ENCODE results near the gene HCRTR1. TPM values are rescaled to one million over a fixed set of nuclear protein-coding genes. Genes with fewer than 3 reads are reported as not detected.

The HCRTR1 gene
- total RNA-seq, 2 donors from 2014 or later: not detected

DNA sequence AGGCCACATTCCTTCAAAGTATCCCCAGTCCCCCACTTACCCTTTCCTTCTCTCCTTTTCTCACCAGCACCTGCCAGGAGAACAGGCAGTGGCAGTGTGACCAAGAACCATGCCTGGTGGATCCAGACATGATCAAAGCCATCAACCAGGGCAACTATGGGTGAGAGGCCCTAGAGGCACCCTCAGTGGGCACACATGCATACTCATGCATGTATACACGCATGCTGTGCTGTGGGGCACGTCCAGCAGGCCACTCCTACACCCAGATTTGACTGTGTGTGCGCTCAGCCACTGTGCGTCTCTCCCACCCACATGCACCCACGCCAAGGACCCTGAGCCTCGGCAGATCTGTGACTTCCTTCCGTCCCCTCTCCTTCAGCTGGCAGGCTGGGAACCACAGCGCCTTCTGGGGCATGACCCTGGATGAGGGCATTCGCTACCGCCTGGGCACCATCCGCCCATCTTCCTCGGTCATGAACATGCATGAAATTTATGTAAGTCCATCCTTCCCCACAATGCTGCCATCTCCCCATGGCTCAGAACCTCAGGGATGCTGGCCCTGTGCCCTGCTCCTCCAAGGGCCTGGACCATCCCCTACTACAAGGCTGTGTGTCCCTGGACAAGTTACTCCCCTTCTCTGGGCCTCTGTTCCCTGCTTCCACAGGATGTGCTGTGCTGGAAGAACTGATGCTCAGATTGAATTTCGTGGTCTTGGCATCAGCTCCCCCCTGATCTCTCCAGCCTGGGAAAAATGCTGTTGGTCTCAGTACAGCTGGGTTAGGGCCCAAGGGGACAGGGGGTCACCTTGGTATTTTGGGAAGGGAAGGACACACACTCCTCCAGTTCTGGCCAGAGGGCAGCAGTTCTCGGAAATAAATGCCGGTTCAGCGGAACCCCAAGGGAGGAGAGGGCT, 34.2 kb upstream of the HCRTR1 start:
- H3K4me3 ChIP-seq: no peak overlapping the region
- no peaks in the 10 kb centered on the region for H3K9me3 ChIP-seq
- no peaks in the 10 kb centered on the region for H3K4me1 ChIP-seq (replicated peaks)
- H3K27ac ChIP-seq: peak overlapping the region; percentile 66 to 68
- no peak for TF ChIP-seq POLR2AphosphoS5 (IDR thresholded peaks at IDR 0.05)
- TF ChIP-seq POLR2A (IDR thresholded peaks at IDR 0.05): no peak
- TF ChIP-seq, protein P1, sequence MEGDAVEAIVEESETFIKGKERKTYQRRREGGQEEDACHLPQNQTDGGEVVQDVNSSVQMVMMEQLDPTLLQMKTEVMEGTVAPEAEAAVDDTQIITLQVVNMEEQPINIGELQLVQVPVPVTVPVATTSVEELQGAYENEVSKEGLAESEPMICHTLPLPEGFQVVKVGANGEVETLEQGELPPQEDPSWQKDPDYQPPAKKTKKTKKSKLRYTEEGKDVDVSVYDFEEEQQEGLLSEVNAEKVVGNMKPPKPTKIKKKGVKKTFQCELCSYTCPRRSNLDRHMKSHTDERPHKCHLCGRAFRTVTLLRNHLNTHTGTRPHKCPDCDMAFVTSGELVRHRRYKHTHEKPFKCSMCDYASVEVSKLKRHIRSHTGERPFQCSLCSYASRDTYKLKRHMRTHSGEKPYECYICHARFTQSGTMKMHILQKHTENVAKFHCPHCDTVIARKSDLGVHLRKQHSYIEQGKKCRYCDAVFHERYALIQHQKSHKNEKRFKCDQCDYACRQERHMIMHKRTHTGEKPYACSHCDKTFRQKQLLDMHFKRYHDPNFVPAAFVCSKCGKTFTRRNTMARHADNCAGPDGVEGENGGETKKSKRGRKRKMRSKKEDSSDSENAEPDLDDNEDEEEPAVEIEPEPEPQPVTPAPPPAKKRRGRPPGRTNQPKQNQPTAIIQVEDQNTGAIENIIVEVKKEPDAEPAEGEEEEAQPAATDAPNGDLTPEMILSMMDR (IDR thresholded peaks at IDR 0.05): no peak
- WGBS: 74% methylated on average over 16 of the region's 16 CpGs
- no peaks in the 10 kb centered on the region for H3K27me3 ChIP-seq (replicated peaks; ENCODE audit: insufficient read depth)
- intact Hi-C loops (cut with DNase I): no loop called here
- no peak for DNase-seq (ENCODE audit: low spot score)
- no peaks in the 10 kb centered on the region for H3K36me3 ChIP-seq

DNA sequence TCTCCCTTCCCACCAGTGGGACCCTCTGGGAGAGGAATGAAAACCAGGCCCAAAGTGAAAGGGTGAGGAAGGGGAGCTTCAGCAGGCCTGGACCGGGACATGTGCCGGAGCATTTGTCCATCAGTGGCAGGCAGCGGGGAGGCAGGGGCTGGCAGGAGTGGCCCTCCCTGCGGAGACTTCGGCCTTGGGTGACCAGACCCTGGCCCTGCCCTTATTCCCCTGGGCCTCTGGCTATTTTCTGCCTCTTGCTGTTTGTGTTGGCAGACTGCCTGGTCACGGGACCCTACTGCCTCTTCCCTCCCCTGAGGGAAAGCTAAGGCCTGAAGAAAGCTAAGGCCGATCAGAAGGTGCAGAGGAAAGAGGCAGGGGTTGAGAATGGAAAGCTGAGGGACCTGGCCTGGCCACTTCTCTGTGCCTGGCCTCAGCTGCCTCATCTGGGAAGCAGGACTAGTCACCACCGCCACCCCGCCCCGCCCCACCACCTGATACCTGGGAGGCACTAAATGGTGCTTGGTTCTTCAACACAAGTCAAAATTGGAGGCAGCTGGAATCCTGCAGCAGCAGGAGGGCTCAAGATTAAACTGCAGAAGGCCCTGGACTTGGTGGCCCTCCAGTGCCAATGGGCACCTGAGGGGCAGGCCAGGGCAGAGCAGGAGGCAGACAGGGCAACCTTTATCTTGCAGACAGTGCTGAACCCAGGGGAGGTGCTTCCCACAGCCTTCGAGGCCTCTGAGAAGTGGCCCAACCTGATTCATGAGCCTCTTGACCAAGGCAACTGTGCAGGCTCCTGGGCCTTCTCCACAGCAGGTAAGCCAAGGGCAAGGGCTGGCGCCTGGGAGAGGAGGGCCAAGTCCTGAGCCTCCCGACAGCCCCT, 33.3 kb upstream of the HCRTR1 start:
- no peaks in the 10 kb centered on the region for H3K36me3 ChIP-seq
- intact Hi-C loops (cut with DNase I): no loop called here
- peak; percentile 48 for DNase-seq (ENCODE audit: low spot score)
- H3K27me3 ChIP-seq (replicated peaks; ENCODE audit: insufficient read depth): no peaks in the 10 kb centered on the region
- H3K27ac ChIP-seq: peak overlapping the region; percentile 66 to 68
- H3K9me3 ChIP-seq: no peaks in the 10 kb centered on the region
- TF ChIP-seq POLR2AphosphoS5 (IDR thresholded peaks at IDR 0.05): peak; percentile 55
- TF ChIP-seq POLR2A (IDR thresholded peaks at IDR 0.05): no peak
- no peak overlapping the region for H3K4me3 ChIP-seq
- no peaks in the 10 kb centered on the region for H3K4me1 ChIP-seq (replicated peaks)
- WGBS: 62% methylated on average over 13 of the region's 13 CpGs

DNA sequence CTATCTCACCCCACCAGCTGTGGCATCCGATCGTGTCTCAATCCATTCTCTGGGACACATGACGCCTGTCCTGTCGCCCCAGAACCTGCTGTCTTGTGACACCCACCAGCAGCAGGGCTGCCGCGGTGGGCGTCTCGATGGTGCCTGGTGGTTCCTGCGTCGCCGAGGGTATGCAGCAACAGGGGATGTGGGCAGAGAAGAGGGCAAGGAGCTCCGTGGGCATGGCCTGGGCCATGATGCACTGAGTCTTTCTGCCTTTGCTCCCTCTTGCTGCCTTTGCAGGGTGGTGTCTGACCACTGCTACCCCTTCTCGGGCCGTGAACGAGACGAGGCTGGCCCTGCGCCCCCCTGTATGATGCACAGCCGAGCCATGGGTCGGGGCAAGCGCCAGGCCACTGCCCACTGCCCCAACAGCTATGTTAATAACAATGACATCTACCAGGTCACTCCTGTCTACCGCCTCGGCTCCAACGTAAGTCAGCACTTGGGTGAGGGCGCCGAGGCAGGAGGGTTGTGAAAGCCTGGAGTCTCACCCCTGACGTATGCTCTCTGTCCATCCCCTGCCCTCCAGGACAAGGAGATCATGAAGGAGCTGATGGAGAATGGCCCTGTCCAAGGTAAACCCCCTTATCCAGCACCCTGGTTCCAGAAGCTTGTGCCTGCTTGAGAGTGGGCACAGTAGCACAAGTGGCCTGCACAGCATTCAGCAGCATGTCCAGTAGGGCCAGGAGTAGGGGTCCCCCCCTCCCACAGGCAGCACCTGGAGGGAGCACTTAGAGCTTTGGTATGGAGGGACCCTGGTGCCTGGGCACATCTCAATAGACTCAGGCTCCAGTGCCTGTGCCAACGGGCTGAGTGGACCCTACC, 32.4 kb upstream of the HCRTR1 start:
- no peaks in the 10 kb centered on the region for H3K27me3 ChIP-seq (replicated peaks; ENCODE audit: insufficient read depth)
- TF ChIP-seq POLR2AphosphoS5 (IDR thresholded peaks at IDR 0.05): no peak
- no peak for TF ChIP-seq POLR2A (IDR thresholded peaks at IDR 0.05)
- TF ChIP-seq, protein P1 (IDR thresholded peaks at IDR 0.05): no peak
- H3K9me3 ChIP-seq: no peaks in the 10 kb centered on the region
- intact Hi-C loops (cut with DNase I): no loop called here
- no peaks in the 10 kb centered on the region for H3K36me3 ChIP-seq
- no peaks in the 10 kb centered on the region for H3K4me1 ChIP-seq (replicated peaks)
- peak overlapping the region; percentile 66 to 68 for H3K27ac ChIP-seq
- DNase-seq (ENCODE audit: low spot score): no peak
- H3K4me3 ChIP-seq: no peak overlapping the region
- 90% methylated on average over 27 of the region's 27 CpGs for WGBS

DNA sequence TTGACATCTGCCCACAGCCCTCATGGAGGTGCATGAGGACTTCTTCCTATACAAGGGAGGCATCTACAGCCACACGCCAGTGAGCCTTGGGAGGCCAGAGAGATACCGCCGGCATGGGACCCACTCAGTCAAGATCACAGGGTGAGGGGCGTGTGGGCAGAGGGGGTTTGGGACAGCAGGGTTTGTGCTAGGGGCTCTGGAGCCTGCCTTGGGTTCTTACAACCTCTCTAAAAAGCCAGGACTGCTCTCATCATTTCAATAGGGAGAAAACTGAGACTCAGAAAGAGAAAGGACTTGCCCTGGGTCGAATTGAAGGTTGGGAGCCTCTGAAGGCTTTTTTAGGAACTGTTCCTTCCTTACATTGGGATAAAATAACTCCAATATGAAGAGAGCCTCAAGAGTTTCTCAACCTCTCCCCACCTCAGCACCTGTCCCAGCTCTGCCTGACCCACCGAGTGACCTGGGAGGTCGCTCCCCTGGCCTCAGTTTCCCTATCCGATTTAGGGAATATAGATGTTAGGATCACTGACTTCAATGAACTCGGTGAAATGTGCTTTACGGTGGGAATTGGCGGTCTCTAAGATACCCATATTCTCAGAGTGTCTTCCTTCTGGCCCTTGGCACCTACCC, 31.6 kb upstream of the HCRTR1 start:
- TF ChIP-seq, protein P1 (IDR thresholded peaks at IDR 0.05): no peak
- TF ChIP-seq POLR2AphosphoS5 (IDR thresholded peaks at IDR 0.05) (no peak), POLR2A (IDR thresholded peaks at IDR 0.05) (no peak)
- Histone ChIP-seq H3K36me3 (no peaks in the 10 kb centered on the region), H3K4me3 (no peak overlapping the region), H3K27me3 (replicated peaks; ENCODE audit: insufficient read depth) (no peaks in the 10 kb centered on the region), H3K27ac (no peak overlapping the region), H3K9me3 (no peaks in the 10 kb centered on the region), H3K4me1 (replicated peaks) (no peaks in the 10 kb centered on the region)
- 82% methylated on average over 9 of the region's 11 CpGs for WGBS
- DNase-seq (ENCODE audit: low spot score): no peak
- intact Hi-C loops (cut with DNase I): no loop called here
